HepG2 (cell line): ENCODE data around the gene WNT6. TPM values are rescaled to one million over a fixed set of nuclear protein-coding genes. Genes with fewer than 3 reads are reported as not detected.

Experiments used
- ARNT2 ChIP-seq: sonication (generic); formaldehyde crosslinking; IDR thresholded peaks from 2 replicates; pipeline ENCODE4 v1.8.0; 2022; ENCODE audit warnings: mild to moderate bottlenecking, low read depth, missing genetic modification reagents, moderate library complexity
- BRCA1 ChIP-seq: sonication (generic); formaldehyde crosslinking; IDR thresholded peaks from 2 replicates; pipeline ENCODE4 v1.4.0; 2020; ENCODE audit warnings: missing genetic modification reagents
- CCDC6 ChIP-seq: sonication (generic); formaldehyde crosslinking; IDR thresholded peaks from 2 replicates; pipeline ENCODE4 v1.8.1; 2022; ENCODE audit warnings: mild to moderate bottlenecking, missing genetic modification reagents, moderate library complexity
- CENPBD1 ChIP-seq: sonication (generic); formaldehyde crosslinking; IDR thresholded peaks from 2 replicates; pipeline ENCODE4 v1.8.0; 2022; ENCODE audit warnings: missing genetic modification reagents, low read depth, mild to moderate bottlenecking, borderline replicate concordance
- CREB3 ChIP-seq: sonication (generic); formaldehyde crosslinking; IDR thresholded peaks from 2 replicates; pipeline ENCODE4 v1.5.0; 2020; ENCODE audit warnings: missing genetic modification reagents
- JARID2 ChIP-seq: sonication (generic); formaldehyde crosslinking; IDR thresholded peaks from 2 replicates; pipeline ENCODE4 v1.8.1; 2023; ENCODE audit warnings: missing genetic modification reagents, inconsistent platforms; ENCODE audit not compliant: insufficient replicate concordance
- NPAS2 ChIP-seq: sonication (generic); formaldehyde crosslinking; IDR thresholded peaks from 2 replicates; pipeline ENCODE4 v1.8.0; 2022; ENCODE audit warnings: mild to moderate bottlenecking, missing genetic modification reagents, borderline replicate concordance
- PAXIP1 ChIP-seq: sonication (generic); formaldehyde crosslinking; conservative IDR thresholded peaks from 2 replicates; pipeline ENCODE4 v1.4.0; 2020; ENCODE audit warnings: mild to moderate bottlenecking, missing genetic modification reagents, moderate library complexity
- SIN3B ChIP-seq: fragments of 150-350 bp; IDR thresholded peaks from 2 replicates; pipeline ENCODE4 v1.6.1; 2014; ENCODE audit warnings: low read length
- SP4 ChIP-seq: sonication (generic); formaldehyde crosslinking; IDR thresholded peaks from 2 replicates; pipeline ENCODE4 v1.8.1; 2023; ENCODE audit warnings: mild to moderate bottlenecking, missing genetic modification reagents
- SRSF9 ChIP-seq: fragments of 200-400 bp; formaldehyde crosslinking; IDR thresholded peaks from 2 replicates; pipeline ENCODE4 v1.6.1; 2018; ENCODE audit warnings: borderline replicate concordance, mild to moderate bottlenecking, low read depth, low read length; ENCODE audit not compliant: insufficient read depth, poor library complexity, severe bottlenecking
- TRIM24 ChIP-seq: sonication (generic); formaldehyde crosslinking; IDR thresholded peaks from 2 replicates; pipeline ENCODE4 v1.8.0; 2022; ENCODE audit warnings: mild to moderate bottlenecking, missing genetic modification reagents
- ZBTB2 ChIP-seq: sonication (generic); formaldehyde crosslinking; IDR thresholded peaks from 2 replicates; pipeline ENCODE4 v1.8.0; 2022; ENCODE audit warnings: low read depth, missing genetic modification reagents
- ZNF10 ChIP-seq: sonication (generic); formaldehyde crosslinking; IDR thresholded peaks from 2 replicates; pipeline ENCODE4 v1.4.0; 2020; ENCODE audit warnings: mild to moderate bottlenecking, low read depth, missing genetic modification reagents, borderline replicate concordance
- ZNF124 ChIP-seq: sonication (generic); formaldehyde crosslinking; IDR thresholded peaks from 2 replicates; pipeline ENCODE4 v1.4.0; 2020; ENCODE audit warnings: missing genetic modification reagents
- ZNF335 ChIP-seq: sonication (generic); formaldehyde crosslinking; IDR thresholded peaks from 2 replicates; pipeline ENCODE4 v1.4.0; 2020; ENCODE audit warnings: missing genetic modification reagents
- ZNF354B ChIP-seq: sonication (generic); formaldehyde crosslinking; IDR thresholded peaks from 2 replicates; pipeline ENCODE4 v1.8.0; 2022; ENCODE audit warnings: mild to moderate bottlenecking, missing genetic modification reagents
- ZNF619 ChIP-seq: sonication (generic); formaldehyde crosslinking; IDR thresholded peaks from 2 replicates; pipeline ENCODE4 v1.4.0; 2020; ENCODE audit warnings: mild to moderate bottlenecking, missing genetic modification reagents
- ZNF879 ChIP-seq: sonication (generic); formaldehyde crosslinking; IDR thresholded peaks from 2 replicates; pipeline ENCODE4 v1.8.1; 2023; ENCODE audit warnings: missing genetic modification reagents
- polyA plus RNA-seq, 8 experiments: library from polyadenylated mRNA; depleted of rRNA in 3 of 8; stranded (reverse) in 7 of 8; unstranded in 1 of 8; fragments of >200 nt; fragmentation: Illumina TruSeq in 4 of 8; extraction: Trizol in 4 of 8; gene quantifications; 2 replicates each; pipeline versions ENCODE4 v1.2.1 to v1.2.3, GENCODE V29; 2011 to 2016; ENCODE audit warnings: low read depth in 4 of 8, missing spikeins in 1 of 8, mixed read lengths in 1 of 8; ENCODE audit not compliant: insufficient read depth in 1 of 8
- total RNA-seq, 5 experiments: library from RNA; depleted of rRNA; stranded (reverse); fragments of >200 nt; fragmentation: Illumina TruSeq; extraction: Trizol; gene quantifications; 2 replicates each; pipeline ENCODE4 v1.2.3, GENCODE V29; 2016; ENCODE audit warnings: low read depth in 1 of 5

The WNT6 gene
- total and polyA plus RNA-seq, 2 of the 13 experiments (the other 11 are each of a cell fraction or from before 2014, with no cell fraction given), result 0.20 TPM; not detected in 1

- no peak for TF ChIP-seq ZNF335 (CRISPR knock-in tag)
- 0 out of 2 replicates have a peak, but pooled peaks have one; percentile 68 for TF ChIP-seq ZNF879
- TF ChIP-seq SP4, result peak; percentile 71; the same call in 1 of the 2 replicates
- no peak for TF ChIP-seq ZBTB2 (CRISPR knock-in tag)
- 0 out of 2 replicates have a peak, but pooled peaks have one; percentile 69 for TF ChIP-seq CENPBD1 (CRISPR knock-in tag)
- TF ChIP-seq JARID2 (CRISPR knock-in tag), result peak; percentile 90
- no peak for TF ChIP-seq NPAS2
- 0 out of 2 replicates have a peak, but pooled peaks have one; percentile 22 for TF ChIP-seq PAXIP1 (CRISPR knock-in tag)
- 0 out of 2 replicates have a peak, but pooled peaks have one; percentile 72 for TF ChIP-seq ZNF124 (CRISPR knock-in tag)
- no peak for TF ChIP-seq CREB3 (CRISPR knock-in tag)
- no peak for TF ChIP-seq SRSF9
- TF ChIP-seq SIN3B, result no peak; the same call in 1 of the 2 replicates
- TF ChIP-seq CCDC6, result no peak; the same call in 1 of the 2 replicates
- no peak for TF ChIP-seq ZNF354B (CRISPR knock-in tag)
- peak; percentile 73; the same call in 1 of the 2 replicates for TF ChIP-seq ARNT2
- TF ChIP-seq ZNF619, result 0 out of 2 replicates have a peak, but pooled peaks have one; percentile 73
- TF ChIP-seq BRCA1 (CRISPR knock-in tag), result no peak
- no peak for TF ChIP-seq ZNF10 (CRISPR knock-in tag)
- no peak for TF ChIP-seq TRIM24 (CRISPR knock-in tag)
Observed at GRCh38 chr2:218898109-218898878, 38.7 kb downstream of the WNT6 start (continued).
